OCI-LY7 (cell line): ENCODE data around the gene MAP2K2.

ENCODE experiments used
- CTCF ChIP-seq: fragments of 200-600 bp; sonication (generic); conservative IDR thresholded peaks from 2 replicates; pipeline ENCODE4 v1.5.1; 2014; ENCODE audit warnings: mild to moderate bottlenecking, antibody characterized with exemption, low read length, moderate library complexity, mixed read lengths
- EZH2phosphoT487 ChIP-seq: fragments of 200-600 bp; sonication (generic); IDR thresholded peaks from 2 replicates; pipeline ENCODE4 v1.6.1; 2018; ENCODE audit warnings: low read depth, borderline replicate concordance, mild to moderate bottlenecking, mixed run types, antibody characterized with exemption, low read length, moderate library complexity, mixed read lengths

- TF ChIP-seq CTCF (no peak), EZH2phosphoT487 (no peak)
These were observed 63.9 kb downstream of the MAP2K2 start for GRCh38 chr19:4059891-4060620.
